HepG2 (cell line): ENCODE data around the gene MAP3K21. TPM values are rescaled to one million over a fixed set of nuclear protein-coding genes. Genes with fewer than 3 reads are reported as not detected.
A peak's percentile ranks its signal among the peaks of the same experiment; 100 is the strongest.

ENCODE experiments used
- ATAC-seq: fragments of 200-7000 bp; cut with Tn5 transposase; 3 replicates; pipeline ENCODE4 v1.9.1; 2020; ENCODE audit warnings: mild to moderate bottlenecking, moderate library complexity
- BruUV-seq: library from RNA; stranded (reverse); fragments of 400-500 nt; replicated peaks from 2 replicates; lab custom pipeline; 2021; lab: Mats Ljungman, UMichigan
- CTCF ChIA-PET: fragments of 300-600 bp; formaldehyde crosslinking; extraction: SDS; loops from one replicate; lab custom pipeline; 2021; ENCODE audit warnings: low total read pairs, inconsistent platforms, low intra/inter-chr PET ratio; lab: Yijun Ruan, JAX
- POLR2A ChIA-PET: fragments of 350-600 bp; sonication (Branson Sonifier 250); formaldehyde crosslinking; loops from one replicate; lab custom pipeline; 2020; ENCODE audit warnings: antibody characterized with exemption, inconsistent platforms; lab: Yijun Ruan, JAX
- DNase-seq: peaks from one replicate; pipeline ENCODE4 v3.0.0-alpha.2; 2015; ENCODE audit warnings: low spot score
- FAIRE-seq: peaks from 3 replicates; lab custom pipeline; 2011; peaks lifted over from hg19 to GRCh38; lab: Jason Lieb, UNC
- H2AFZ ChIP-seq: one replicate; pipeline ENCODE4 v1.6.1; 2011; ENCODE audit warnings: low read length, inconsistent platforms
- H3K27ac ChIP-seq: fragments of 300-600 bp; 3 replicates; pipeline ENCODE4 v1.8.0; 2011; ENCODE audit warnings: mixed run types, mild to moderate bottlenecking, mixed read lengths, low read length, inconsistent platforms; ENCODE audit not compliant: insufficient read depth; ENCODE audit errors: extremely low read length
- H3K27me3 ChIP-seq, 2 experiments: fragments of 200-600 bp in 1 of 2; 2 replicates in 1 of 2; 3 replicates in 1 of 2; pipeline versions ENCODE4 v1.6.0 to v1.8.0; 2011; ENCODE audit warnings: low read length in 2 of 2, mild to moderate bottlenecking in 2 of 2, moderate library complexity in 2 of 2, inconsistent platforms in 1 of 2; ENCODE audit not compliant: insufficient read depth in 2 of 2, control insufficient read depth in 1 of 2
- H3K36me3 ChIP-seq, 2 experiments: fragments of 200-600 bp in 1 of 2; replicated peaks in 1 of 2; 2 replicates in 1 of 2; 3 replicates in 1 of 2; pipeline versions ENCODE4 v1.5.1 to v1.8.0; 2011; ENCODE audit warnings: low read length in 2 of 2, inconsistent platforms in 1 of 2; ENCODE audit not compliant: insufficient read depth in 2 of 2, control insufficient read depth in 1 of 2
- H3K4me1 ChIP-seq: 2 replicates; pipeline ENCODE4 v1.5.1; 2012; ENCODE audit warnings: low read length, inconsistent platforms; ENCODE audit not compliant: insufficient read depth
- H3K4me2 ChIP-seq: 2 replicates; pipeline ENCODE4 v1.6.0; 2011; ENCODE audit warnings: low read depth, low read length, inconsistent platforms
- H3K4me3 ChIP-seq, 3 experiments: fragments of 200-600 bp in 1 of 3; sonication (generic), shearing (Covaris generic) in 1 of 3; replicated peaks in 1 of 3; 2 replicates each; pipeline ENCODE4 v1.5.1; 2011 to 2016; ENCODE audit warnings: low read length in 3 of 3, inconsistent platforms in 2 of 3, low read depth in 2 of 3, mild to moderate bottlenecking in 2 of 3, control low read depth in 1 of 3, mixed read lengths in 1 of 3; ENCODE audit not compliant: insufficient read depth in 1 of 3
- H3K79me2 ChIP-seq: one replicate; pipeline ENCODE4 v1.6.1; 2011; ENCODE audit warnings: low read length, inconsistent platforms; ENCODE audit not compliant: insufficient read depth
- H3K9ac ChIP-seq: 2 replicates; pipeline ENCODE4 v1.6.0; 2011; ENCODE audit warnings: mild to moderate bottlenecking, low read depth, low read length, inconsistent platforms; ENCODE audit not compliant: insufficient read depth
- H3K9me3 ChIP-seq: 2 replicates; pipeline ENCODE4 v1.5.1; 2012; ENCODE audit warnings: mild to moderate bottlenecking, low read length
- H4K20me1 ChIP-seq: 2 replicates; pipeline ENCODE4 v1.6.0; 2011; ENCODE audit warnings: inconsistent platforms, mild to moderate bottlenecking, low read length, moderate library complexity; ENCODE audit not compliant: insufficient read depth
- CEBPB ChIP-seq: IDR thresholded peaks from 2 replicates; pipeline ENCODE4 v1.6.1; 2011; ENCODE audit warnings: low read depth, low read length, improper control_type of control experiment, borderline replicate concordance
- PAX8 ChIP-seq: sonication (generic); formaldehyde crosslinking; IDR thresholded peaks from 2 replicates; pipeline ENCODE4 v1.8.0; 2022; ENCODE audit warnings: mild to moderate bottlenecking, missing genetic modification reagents, borderline replicate concordance
- ZNF570 ChIP-seq: sonication (generic); formaldehyde crosslinking; IDR thresholded peaks from 2 replicates; pipeline ENCODE4 v1.4.0; 2020; ENCODE audit warnings: mild to moderate bottlenecking, missing genetic modification reagents, borderline replicate concordance
- WGBS: methylation state at CpG from one replicate; pipeline ENCODE4 v1.1.6; 2017; ENCODE audit warnings: low lambda C conversion rate; 5-methylcytosine and 5-hydroxymethylcytosine counted together
- in situ Hi-C: cut with HindIII; loops from 2 replicates; pipeline ENCODE4 v1.10.0; 2017; ENCODE audit warnings: low pct_unique_long_range_greater_than_20kb; ENCODE audit not compliant: extremely low pct_ligation_motif_present
- intact Hi-C: fragments of 100-400 bp; cut with micrococcal nuclease; formaldehyde crosslinking; loops from one replicate; pipeline ENCODE4 v1.10.0; 2022; ENCODE audit not compliant: unreplicated experiment
- polyA plus RNA-seq, 8 experiments: library from polyadenylated mRNA; depleted of rRNA in 3 of 8; stranded (reverse) in 7 of 8; unstranded in 1 of 8; fragments of >200 nt; fragmentation: Illumina TruSeq in 4 of 8; extraction: Trizol in 4 of 8; gene quantifications; 2 replicates each; pipeline versions ENCODE4 v1.2.1 to v1.2.3, GENCODE V29; 2011 to 2016; ENCODE audit warnings: low read depth in 4 of 8, missing spikeins in 1 of 8, mixed read lengths in 1 of 8; ENCODE audit not compliant: insufficient read depth in 1 of 8
- total RNA-seq, 5 experiments: library from RNA; depleted of rRNA; stranded (reverse); fragments of >200 nt; fragmentation: Illumina TruSeq; extraction: Trizol; gene quantifications; 2 replicates each; pipeline ENCODE4 v1.2.3, GENCODE V29; 2016; ENCODE audit warnings: low read depth in 1 of 5
- TF ChIP-seq, protein P1 (sequence below): sonication (generic); formaldehyde crosslinking; IDR thresholded peaks from 2 replicates; pipeline ENCODE4 v1.5.1; 2020; ENCODE audit warnings: missing genetic modification reagents, mild to moderate bottlenecking, borderline replicate concordance

MAP3K21 gene
- total and polyA plus RNA-seq, 2 of the 13 experiments (the other 11 are each of a cell fraction or from before 2014, with no cell fraction given) = not detected

DNA sequence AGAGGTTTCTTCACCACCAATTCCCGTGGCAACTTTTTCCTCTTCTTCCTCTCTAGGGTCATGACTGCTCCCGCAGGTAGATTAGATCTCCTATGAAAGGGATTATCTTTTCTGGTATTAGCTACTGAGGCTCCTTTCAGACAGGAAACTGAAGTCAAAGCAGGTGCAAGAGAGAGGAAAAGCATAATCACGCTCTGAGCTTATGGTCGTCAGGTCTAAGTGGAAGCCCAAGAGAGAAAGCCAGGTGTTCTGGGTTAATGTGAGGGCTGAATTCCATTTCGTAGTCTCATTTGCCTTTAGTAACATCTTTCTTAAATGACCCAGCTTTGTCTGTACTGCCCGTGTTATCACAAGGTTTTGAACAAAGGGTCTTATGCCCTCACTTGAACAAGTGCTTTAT is 8.3 kb upstream of the MAP3K21 start:
- H4K20me1 ChIP-seq = no peaks in the 10 kb centered on the region

GRCh38 chr1:233320023-233320422 is 7.5 kb upstream of the MAP3K21 start:
- H4K20me1 ChIP-seq = no peaks in the 10 kb centered on the region
- in situ Hi-C loops (no loop called here), intact Hi-C loops (no loop called here)
- H3K4me1 ChIP-seq = no peaks in the 10 kb centered on the region
- no peak overlapping the region for H3K9ac ChIP-seq
- H3K4me3 ChIP-seq = no peak overlapping the region
- ATAC-seq = no peak
- TF ChIP-seq CEBPB = peak; percentile 27; the same call in 1 of the 2 replicates
- TF ChIP-seq, protein P1, sequence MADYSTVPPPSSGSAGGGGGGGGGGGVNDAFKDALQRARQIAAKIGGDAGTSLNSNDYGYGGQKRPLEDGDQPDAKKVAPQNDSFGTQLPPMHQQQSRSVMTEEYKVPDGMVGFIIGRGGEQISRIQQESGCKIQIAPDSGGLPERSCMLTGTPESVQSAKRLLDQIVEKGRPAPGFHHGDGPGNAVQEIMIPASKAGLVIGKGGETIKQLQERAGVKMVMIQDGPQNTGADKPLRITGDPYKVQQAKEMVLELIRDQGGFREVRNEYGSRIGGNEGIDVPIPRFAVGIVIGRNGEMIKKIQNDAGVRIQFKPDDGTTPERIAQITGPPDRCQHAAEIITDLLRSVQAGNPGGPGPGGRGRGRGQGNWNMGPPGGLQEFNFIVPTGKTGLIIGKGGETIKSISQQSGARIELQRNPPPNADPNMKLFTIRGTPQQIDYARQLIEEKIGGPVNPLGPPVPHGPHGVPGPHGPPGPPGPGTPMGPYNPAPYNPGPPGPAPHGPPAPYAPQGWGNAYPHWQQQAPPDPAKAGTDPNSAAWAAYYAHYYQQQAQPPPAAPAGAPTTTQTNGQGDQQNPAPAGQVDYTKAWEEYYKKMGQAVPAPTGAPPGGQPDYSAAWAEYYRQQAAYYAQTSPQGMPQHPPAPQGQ (CRISPR knock-in tag) = no peak
- DNase-seq = no peak
- 0% methylated on average over 2 of the region's 2 CpGs for whole genome bisulfite sequencing
- no peak overlapping the region for H3K4me2 ChIP-seq
- ChIA-PET POLR2A (no interaction called here), CTCF (no interaction called here)
- H3K36me3 ChIP-seq = no peaks in the 10 kb centered on the region
- no peaks in the 10 kb centered on the region for H3K79me2 ChIP-seq
- BruUV-seq = no TSS peak
- no peak for FAIRE-seq
- no peak overlapping the region for H3K27ac ChIP-seq
- H3K9me3 ChIP-seq = no peaks in the 10 kb centered on the region
- H2AFZ ChIP-seq = no peak overlapping the region
- no peaks in the 10 kb centered on the region for H3K27me3 ChIP-seq

More for the DNA sequence above, 8.3 kb upstream of the MAP3K21 start:
- no peaks in the 10 kb centered on the region for H3K79me2 ChIP-seq
- ATAC-seq (no peak), DNase-seq (no peak)
- H3K9me3 ChIP-seq = no peaks in the 10 kb centered on the region
- H3K27me3 ChIP-seq = no peaks in the 10 kb centered on the region
- H3K27ac ChIP-seq = no peak overlapping the region
- H3K4me3 ChIP-seq = no peak overlapping the region
- intact Hi-C loops = no loop called here
- WGBS = 7% methylated on average over 6 of the region's 6 CpGs
- TF ChIP-seq ZNF570 (no peak), PAX8 (CRISPR knock-in tag) (no peak)
- TF ChIP-seq, all 625 proteins: peak for 0
- Histone ChIP-seq H3K36me3 (no peaks in the 10 kb centered on the region), H2AFZ (no peak overlapping the region), H3K4me1 (no peaks in the 10 kb centered on the region), H3K4me2 (no peak overlapping the region), H3K9ac (no peak overlapping the region)
- CTCF ChIA-PET = no interaction called here
- POLR2A ChIA-PET = no interaction called here
- in situ Hi-C loops = no loop called here
- BruUV-seq = no TSS peak
- FAIRE-seq = no peak
